Breast epithelium (tissue), 3 donors: Measurements from ENCODE around the gene ECHS1.

Source experiments
- POLR2A ChIP-seq: fragments of 450-650 bp; IDR thresholded peaks from one replicate; pipeline ENCODE4 v1.6.1; 2016; ENCODE audit warnings: antibody characterized with exemption, mild to moderate bottlenecking, moderate library complexity
- POLR2AphosphoS5 ChIP-seq, 3 donors: sonication (generic); formaldehyde crosslinking; IDR thresholded peaks; one replicate each; pipeline ENCODE4 v1.6.1; 2017; ENCODE audit warnings: antibody characterized with exemption in 3 of 3
- TF ChIP-seq, protein P1 (sequence below), 3 donors: fragments of 450-650 bp; IDR thresholded peaks; one replicate each; pipeline ENCODE4 v1.5.1; 2016 to 2017; ENCODE audit warnings: antibody characterized with exemption in 3 of 3, mild to moderate bottlenecking in 3 of 3, moderate library complexity in 3 of 3

DNA sequence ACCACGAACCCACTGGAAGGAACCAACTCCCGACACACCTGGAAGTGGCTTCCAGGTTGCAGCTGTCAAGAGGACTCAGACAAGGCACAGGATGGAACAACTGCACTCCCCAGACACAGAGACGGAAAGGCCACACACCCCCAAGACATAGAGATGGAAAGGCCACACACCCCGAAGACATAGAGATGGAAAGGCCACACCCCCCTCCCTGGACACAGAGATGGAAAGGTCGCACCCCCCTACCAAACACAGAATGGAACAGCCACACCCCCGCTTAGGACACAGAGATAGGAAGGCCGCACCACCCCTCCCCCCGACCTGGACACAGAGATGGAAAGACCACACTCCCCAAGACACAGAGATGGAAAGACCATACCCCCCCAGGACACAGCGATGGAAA is 56.9 kb downstream of the ECHS1 start:
- TF ChIP-seq, protein P1, sequence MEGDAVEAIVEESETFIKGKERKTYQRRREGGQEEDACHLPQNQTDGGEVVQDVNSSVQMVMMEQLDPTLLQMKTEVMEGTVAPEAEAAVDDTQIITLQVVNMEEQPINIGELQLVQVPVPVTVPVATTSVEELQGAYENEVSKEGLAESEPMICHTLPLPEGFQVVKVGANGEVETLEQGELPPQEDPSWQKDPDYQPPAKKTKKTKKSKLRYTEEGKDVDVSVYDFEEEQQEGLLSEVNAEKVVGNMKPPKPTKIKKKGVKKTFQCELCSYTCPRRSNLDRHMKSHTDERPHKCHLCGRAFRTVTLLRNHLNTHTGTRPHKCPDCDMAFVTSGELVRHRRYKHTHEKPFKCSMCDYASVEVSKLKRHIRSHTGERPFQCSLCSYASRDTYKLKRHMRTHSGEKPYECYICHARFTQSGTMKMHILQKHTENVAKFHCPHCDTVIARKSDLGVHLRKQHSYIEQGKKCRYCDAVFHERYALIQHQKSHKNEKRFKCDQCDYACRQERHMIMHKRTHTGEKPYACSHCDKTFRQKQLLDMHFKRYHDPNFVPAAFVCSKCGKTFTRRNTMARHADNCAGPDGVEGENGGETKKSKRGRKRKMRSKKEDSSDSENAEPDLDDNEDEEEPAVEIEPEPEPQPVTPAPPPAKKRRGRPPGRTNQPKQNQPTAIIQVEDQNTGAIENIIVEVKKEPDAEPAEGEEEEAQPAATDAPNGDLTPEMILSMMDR (IDR thresholded peaks at IDR 0.05) = no peak
- TF ChIP-seq POLR2A (no peak), POLR2AphosphoS5 (IDR thresholded peaks at IDR 0.05) (no peak)
